ENCODE measurements around the gene FRYL. TPM values are rescaled to one million over a fixed set of nuclear protein-coding genes. Genes with fewer than 3 reads are reported as not detected.

The FRYL gene
- total RNA-seq, 2 experiments from 2014 or later = 85.4 to 88.5 TPM

DNA sequence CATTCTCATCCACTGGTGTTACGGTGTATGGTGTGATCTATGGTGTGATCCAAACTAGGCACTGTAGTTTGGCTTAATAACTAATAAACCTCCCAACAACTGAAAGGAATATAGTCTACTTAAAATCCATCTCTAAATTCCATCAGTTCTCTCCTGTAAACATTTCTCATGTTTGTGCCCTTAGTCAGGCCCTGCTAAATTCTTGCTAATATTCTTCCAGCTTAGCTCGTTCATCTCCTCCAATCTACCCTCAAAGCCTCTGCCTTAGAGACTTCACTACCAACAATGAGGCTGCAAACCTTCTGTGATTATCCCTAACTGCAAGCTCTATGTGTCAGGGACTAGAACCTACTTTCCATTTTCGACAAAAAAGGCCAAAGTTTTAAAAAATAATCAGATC lies 261.9 kb downstream of the FRYL start:
- CTCF ChIA-PET (ENCODE audit: unreplicated experiment) = no interaction called here
- no peak overlapping the region for H3K27ac ChIP-seq (ENCODE audit: low read depth, low read length, poor library complexity, severe bottlenecking)
- no TSS peak for BruUV-seq (replicated peaks)
- no peak overlapping the region for H3K4me2 ChIP-seq (ENCODE audit: low read length)
- TF ChIP-seq EZH2phosphoT487 (IDR thresholded peaks at IDR 0.05; ENCODE audit: borderline replicate concordance, low read depth, low read length) = no peak
- TF ChIP-seq, protein P1, sequence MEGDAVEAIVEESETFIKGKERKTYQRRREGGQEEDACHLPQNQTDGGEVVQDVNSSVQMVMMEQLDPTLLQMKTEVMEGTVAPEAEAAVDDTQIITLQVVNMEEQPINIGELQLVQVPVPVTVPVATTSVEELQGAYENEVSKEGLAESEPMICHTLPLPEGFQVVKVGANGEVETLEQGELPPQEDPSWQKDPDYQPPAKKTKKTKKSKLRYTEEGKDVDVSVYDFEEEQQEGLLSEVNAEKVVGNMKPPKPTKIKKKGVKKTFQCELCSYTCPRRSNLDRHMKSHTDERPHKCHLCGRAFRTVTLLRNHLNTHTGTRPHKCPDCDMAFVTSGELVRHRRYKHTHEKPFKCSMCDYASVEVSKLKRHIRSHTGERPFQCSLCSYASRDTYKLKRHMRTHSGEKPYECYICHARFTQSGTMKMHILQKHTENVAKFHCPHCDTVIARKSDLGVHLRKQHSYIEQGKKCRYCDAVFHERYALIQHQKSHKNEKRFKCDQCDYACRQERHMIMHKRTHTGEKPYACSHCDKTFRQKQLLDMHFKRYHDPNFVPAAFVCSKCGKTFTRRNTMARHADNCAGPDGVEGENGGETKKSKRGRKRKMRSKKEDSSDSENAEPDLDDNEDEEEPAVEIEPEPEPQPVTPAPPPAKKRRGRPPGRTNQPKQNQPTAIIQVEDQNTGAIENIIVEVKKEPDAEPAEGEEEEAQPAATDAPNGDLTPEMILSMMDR (conservative IDR thresholded peaks at IDR 0.05; ENCODE audit: low read length) = no peak
- H4K20me1 ChIP-seq (ENCODE audit: insufficient read depth, low read length) = no peaks in the 10 kb centered on the region
- no peaks in the 10 kb centered on the region for H3K79me2 ChIP-seq (ENCODE audit: insufficient read depth, low read depth, low read length)
- no peak overlapping the region for H3K4me3 ChIP-seq (ENCODE audit: low read depth, low read length, poor library complexity, severe bottlenecking)
- DNase-seq (ENCODE audit: low spot score) = no peak
- intact Hi-C loops (cut with micrococcal nuclease; ENCODE audit: unreplicated experiment) = no loop called here
- H2AFZ ChIP-seq (ENCODE audit: low read length) = no peak overlapping the region
- H3K9me3 ChIP-seq (ENCODE audit: low read length) = no peaks in the 10 kb centered on the region
- peaks cover 77% of the 10 kb centered on the region for H3K36me3 ChIP-seq (ENCODE audit: insufficient read depth, low read length)
- no peaks in the 10 kb centered on the region for H3K4me1 ChIP-seq (ENCODE audit: insufficient read depth, low read length, poor library complexity, severe bottlenecking)
- no peaks in the 10 kb centered on the region for H3K9me2 ChIP-seq (ENCODE audit: insufficient read depth, low read length)
- POLR2A ChIA-PET = interaction anchor here (0.7 kb wide), 1 partner anchor 81 kb away, joined by 3 read pairs; no protein-coding TSS in a partner anchor

DNA sequence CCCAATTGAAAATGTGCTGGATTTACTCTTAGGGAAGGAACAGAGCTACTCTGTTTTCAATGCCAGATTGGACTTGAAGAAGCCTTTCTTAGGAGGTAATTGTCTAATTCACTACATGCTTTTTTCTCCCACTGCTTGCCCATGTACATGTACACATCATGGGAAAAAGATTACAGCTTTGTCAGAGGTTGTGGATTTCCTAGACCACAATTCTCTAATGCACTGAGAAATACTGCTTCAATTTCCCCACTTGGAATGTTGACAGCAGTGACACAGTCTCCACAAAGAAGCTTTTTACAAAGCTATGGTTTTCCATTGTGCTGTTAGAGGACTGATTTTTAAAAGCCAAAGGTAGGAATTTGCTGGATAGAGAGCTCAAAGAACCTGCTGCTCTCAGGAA lies 270.5 kb downstream of the FRYL start:
- CTCF ChIA-PET (ENCODE audit: unreplicated experiment) = no interaction called here
- POLR2A ChIA-PET = no interaction called here
- intact Hi-C loops (cut with micrococcal nuclease; ENCODE audit: unreplicated experiment) = no loop called here

DNA sequence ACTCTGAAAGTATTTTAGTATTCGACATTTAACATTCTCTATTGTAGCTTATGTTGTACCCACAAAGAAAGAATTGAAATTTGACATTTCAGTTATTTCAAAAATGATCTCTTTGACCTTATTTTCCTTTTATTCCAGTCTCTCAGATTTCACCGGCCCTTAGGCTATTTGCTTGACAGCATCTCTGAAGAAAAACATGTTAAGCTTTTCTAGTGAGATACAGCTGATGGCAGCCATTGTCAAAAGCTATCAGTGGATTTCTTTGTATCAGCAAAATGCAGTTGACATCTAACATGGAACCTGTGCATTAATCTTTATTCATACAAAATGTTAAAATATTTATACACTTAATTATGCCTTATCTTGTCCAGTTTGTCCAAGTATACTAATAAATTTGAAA lies 273.4 kb downstream of the FRYL start:
- intact Hi-C loops (cut with micrococcal nuclease; ENCODE audit: unreplicated experiment) = no loop called here
- Histone ChIP-seq H3K9me3 (ENCODE audit: low read length) (no peaks in the 10 kb centered on the region), H2AFZ (ENCODE audit: low read length) (no peak overlapping the region), H3K27ac (ENCODE audit: low read depth, low read length, poor library complexity, severe bottlenecking) (no peak overlapping the region), H3K4me2 (ENCODE audit: low read length) (no peak overlapping the region), H4K20me1 (ENCODE audit: insufficient read depth, low read length) (no peaks in the 10 kb centered on the region), H3K4me1 (ENCODE audit: insufficient read depth, low read length, poor library complexity, severe bottlenecking) (no peaks in the 10 kb centered on the region), H3K4me3 (ENCODE audit: low read depth, low read length, poor library complexity, severe bottlenecking) (no peak overlapping the region), H3K9me2 (ENCODE audit: insufficient read depth, low read length) (no peaks in the 10 kb centered on the region), H3K79me2 (ENCODE audit: insufficient read depth, low read depth, low read length) (no peaks in the 10 kb centered on the region), H3K36me3 (ENCODE audit: insufficient read depth, low read length) (peaks cover 73% of the 10 kb centered on the region)
- ChIA-PET CTCF (ENCODE audit: unreplicated experiment) (no interaction called here), POLR2A (interaction anchor here (1.2 to 1.5 kb wide), 2 partner anchors 17 to 19 kb away, joined by 6 read pairs; no protein-coding TSS in a partner anchor)
- no TSS peak for BruUV-seq (replicated peaks)
- no peak for TF ChIP-seq EZH2phosphoT487 (IDR thresholded peaks at IDR 0.05; ENCODE audit: borderline replicate concordance, low read depth, low read length)
- TF ChIP-seq, protein P1 (conservative IDR thresholded peaks at IDR 0.05; ENCODE audit: low read length) = no peak
- DNase-seq (ENCODE audit: low spot score) = no peak

More for the DNA sequence above, 270.5 kb downstream of the FRYL start:
- Histone ChIP-seq H3K4me3 (ENCODE audit: low read depth, low read length, poor library complexity, severe bottlenecking) (no peak overlapping the region), H3K79me2 (ENCODE audit: insufficient read depth, low read depth, low read length) (no peaks in the 10 kb centered on the region), H3K36me3 (ENCODE audit: insufficient read depth, low read length) (peaks cover 85% of the 10 kb centered on the region), H4K20me1 (ENCODE audit: insufficient read depth, low read length) (no peaks in the 10 kb centered on the region), H3K4me1 (ENCODE audit: insufficient read depth, low read length, poor library complexity, severe bottlenecking) (no peaks in the 10 kb centered on the region), H3K9me3 (ENCODE audit: low read length) (no peaks in the 10 kb centered on the region), H3K9me2 (ENCODE audit: insufficient read depth, low read length) (no peaks in the 10 kb centered on the region), H3K4me2 (ENCODE audit: low read length) (no peak overlapping the region), H2AFZ (ENCODE audit: low read length) (no peak overlapping the region), H3K27ac (ENCODE audit: low read depth, low read length, poor library complexity, severe bottlenecking) (no peak overlapping the region)
- no peak for DNase-seq (ENCODE audit: low spot score)
- TF ChIP-seq, protein P1 (conservative IDR thresholded peaks at IDR 0.05; ENCODE audit: low read length) = no peak
- TF ChIP-seq EZH2phosphoT487 (IDR thresholded peaks at IDR 0.05; ENCODE audit: borderline replicate concordance, low read depth, low read length) = no peak
- BruUV-seq (replicated peaks) = no TSS peak

All from OCI-LY7 (cell line).